OCI-LY7 (cell line): ENCODE measurements around the gene ADRB1.

ENCODE experiments used
- EZH2phosphoT487 ChIP-seq: fragments of 200-600 bp; sonication (generic); IDR thresholded peaks from 2 replicates; pipeline ENCODE4 v1.6.1; 2018; ENCODE audit warnings: low read depth, borderline replicate concordance, mild to moderate bottlenecking, mixed run types, antibody characterized with exemption, low read length, moderate library complexity, mixed read lengths
- TF ChIP-seq, protein P1 (sequence below): fragments of 200-600 bp; sonication (generic); conservative IDR thresholded peaks from 2 replicates; pipeline ENCODE4 v1.5.1; 2014; ENCODE audit warnings: mild to moderate bottlenecking, antibody characterized with exemption, low read length, moderate library complexity, mixed read lengths

DNA sequence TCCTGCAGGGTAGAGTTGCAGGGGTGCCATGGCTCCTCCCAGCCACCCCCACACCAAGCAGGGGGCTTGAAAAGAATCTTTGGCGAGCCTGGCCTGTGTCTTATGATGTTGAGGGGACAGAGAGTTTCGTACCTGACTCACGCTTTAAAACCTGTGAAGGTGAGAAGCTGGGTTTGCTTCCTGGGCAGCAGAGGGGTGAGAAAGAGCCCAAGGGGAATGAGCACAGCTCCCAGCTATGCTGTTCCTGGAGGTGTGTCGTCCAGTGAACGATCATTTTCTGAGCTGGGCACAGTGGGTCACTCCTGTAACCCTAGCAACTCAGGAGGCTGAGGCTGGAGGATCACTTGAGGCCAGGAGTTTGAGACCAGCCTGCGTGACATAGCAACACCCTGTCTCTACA, 13.5 kb upstream of the ADRB1 start:
- TF ChIP-seq, protein P1, sequence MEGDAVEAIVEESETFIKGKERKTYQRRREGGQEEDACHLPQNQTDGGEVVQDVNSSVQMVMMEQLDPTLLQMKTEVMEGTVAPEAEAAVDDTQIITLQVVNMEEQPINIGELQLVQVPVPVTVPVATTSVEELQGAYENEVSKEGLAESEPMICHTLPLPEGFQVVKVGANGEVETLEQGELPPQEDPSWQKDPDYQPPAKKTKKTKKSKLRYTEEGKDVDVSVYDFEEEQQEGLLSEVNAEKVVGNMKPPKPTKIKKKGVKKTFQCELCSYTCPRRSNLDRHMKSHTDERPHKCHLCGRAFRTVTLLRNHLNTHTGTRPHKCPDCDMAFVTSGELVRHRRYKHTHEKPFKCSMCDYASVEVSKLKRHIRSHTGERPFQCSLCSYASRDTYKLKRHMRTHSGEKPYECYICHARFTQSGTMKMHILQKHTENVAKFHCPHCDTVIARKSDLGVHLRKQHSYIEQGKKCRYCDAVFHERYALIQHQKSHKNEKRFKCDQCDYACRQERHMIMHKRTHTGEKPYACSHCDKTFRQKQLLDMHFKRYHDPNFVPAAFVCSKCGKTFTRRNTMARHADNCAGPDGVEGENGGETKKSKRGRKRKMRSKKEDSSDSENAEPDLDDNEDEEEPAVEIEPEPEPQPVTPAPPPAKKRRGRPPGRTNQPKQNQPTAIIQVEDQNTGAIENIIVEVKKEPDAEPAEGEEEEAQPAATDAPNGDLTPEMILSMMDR = no peak
- no peak for TF ChIP-seq EZH2phosphoT487
